ENCODE results near the gene CHCHD3. TPM values are rescaled to one million over a fixed set of nuclear protein-coding genes. Genes with fewer than 3 reads are reported as not detected.

CHCHD3 gene
- total and polyA plus RNA-seq, 2 experiments from 2014 or later, result 65.3 to 68.5 TPM

- TF ChIP-seq EZH2phosphoT487 (IDR thresholded peaks at IDR 0.05; ENCODE audit: low read depth, severe bottlenecking, unreplicated experiment), result no peak
- H2AFZ ChIP-seq, result no peak overlapping the region
- H3K27me3 ChIP-seq, result no peaks in the 10 kb centered on the region
- no peak overlapping the region for H3K4me3 ChIP-seq
- no peak for DNase-seq (ENCODE audit: low spot score)
- H3K9me2 ChIP-seq (replicated peaks; ENCODE audit: insufficient read depth), result no peaks in the 10 kb centered on the region
- no peak overlapping the region for H3K4me2 ChIP-seq
- no peaks in the 10 kb centered on the region for H3K79me2 ChIP-seq
- no peaks in the 10 kb centered on the region for H3K4me1 ChIP-seq (ENCODE audit: insufficient read depth)
- 83% methylated on average over 7 of the region's 7 CpGs for WGBS (ENCODE audit: low lambda C conversion rate, missing lambda C conversion rate)
- H3K27ac ChIP-seq, result no peak overlapping the region
- H3K9me3 ChIP-seq (ENCODE audit: low read depth), result no peaks in the 10 kb centered on the region
- no peaks in the 10 kb centered on the region for H3K36me3 ChIP-seq (replicated peaks; ENCODE audit: insufficient read depth, low read depth)
- H4K20me1 ChIP-seq (ENCODE audit: insufficient read depth, poor library complexity, severe bottlenecking), result no peaks in the 10 kb centered on the region
These were observed 13.3 kb upstream of the CHCHD3 start for GRCh38 chr7:133095119-133095671.

- no peak overlapping the region for H2AFZ ChIP-seq
- TF ChIP-seq EZH2 (IDR thresholded peaks at IDR 0.05; ENCODE audit: borderline replicate concordance), result no peak
- TF ChIP-seq CTCF (IDR thresholded peaks at IDR 0.05; ENCODE audit: poor library complexity), result no peak
- TF ChIP-seq EZH2phosphoT487 (IDR thresholded peaks at IDR 0.05; ENCODE audit: low read depth, severe bottlenecking, unreplicated experiment), result no peak
- 88% methylated on average over 3 of the region's 3 CpGs for WGBS (ENCODE audit: low lambda C conversion rate, missing lambda C conversion rate)
- no peaks in the 10 kb centered on the region for H3K4me1 ChIP-seq (ENCODE audit: insufficient read depth)
- no peak overlapping the region for H3K27ac ChIP-seq
- no peak overlapping the region for H3K4me3 ChIP-seq
- no peaks in the 10 kb centered on the region for H3K9me3 ChIP-seq (ENCODE audit: low read depth)
- no peaks in the 10 kb centered on the region for H4K20me1 ChIP-seq (ENCODE audit: insufficient read depth, poor library complexity, severe bottlenecking)
- DNase-seq (ENCODE audit: low spot score), result no peak
- no peaks in the 10 kb centered on the region for H3K36me3 ChIP-seq (replicated peaks; ENCODE audit: insufficient read depth, low read depth)
- no peaks in the 10 kb centered on the region for H3K27me3 ChIP-seq
- H3K9me2 ChIP-seq (replicated peaks; ENCODE audit: insufficient read depth), result no peaks in the 10 kb centered on the region
- H3K4me2 ChIP-seq, result no peak overlapping the region
- H3K79me2 ChIP-seq, result no peaks in the 10 kb centered on the region
These were observed 10.1 kb upstream of the CHCHD3 start for GRCh38 chr7:133091943-133092464.

GRCh38 chr7:133082390-133082766, 488 bp upstream of the CHCHD3 start:
- Histone ChIP-seq H3K4me3 (no peak overlapping the region), H4K20me1 (ENCODE audit: insufficient read depth, poor library complexity, severe bottlenecking) (peaks cover 14% of the 10 kb centered on the region), H3K9me2 (replicated peaks; ENCODE audit: insufficient read depth) (no peaks in the 10 kb centered on the region), H3K27me3 (no peaks in the 10 kb centered on the region), H3K4me1 (ENCODE audit: insufficient read depth) (peaks cover 14% of the 10 kb centered on the region), H3K36me3 (replicated peaks; ENCODE audit: insufficient read depth, low read depth) (no peaks in the 10 kb centered on the region), H2AFZ (no peak overlapping the region), H3K9me3 (ENCODE audit: low read depth) (no peaks in the 10 kb centered on the region), H3K27ac (no peak overlapping the region), H3K79me2 (peaks cover 43% of the 10 kb centered on the region), H3K4me2 (no peak overlapping the region)
- TF ChIP-seq EZH2 (IDR thresholded peaks at IDR 0.05; ENCODE audit: borderline replicate concordance) (no peak), EZH2phosphoT487 (IDR thresholded peaks at IDR 0.05; ENCODE audit: low read depth, severe bottlenecking, unreplicated experiment) (no peak), CTCF (IDR thresholded peaks at IDR 0.05; ENCODE audit: poor library complexity) (no peak)
- DNase-seq (ENCODE audit: low spot score), result no peak
- 91% methylated on average over 3 of the region's 3 CpGs for WGBS (ENCODE audit: low lambda C conversion rate, missing lambda C conversion rate)

GRCh38 chr7:133081119-133081598, 731 bp downstream of the CHCHD3 start:
- Histone ChIP-seq H3K79me2 (peaks cover 55% of the 10 kb centered on the region), H3K9me2 (replicated peaks; ENCODE audit: insufficient read depth) (no peaks in the 10 kb centered on the region), H3K9me3 (ENCODE audit: low read depth) (no peaks in the 10 kb centered on the region), H4K20me1 (ENCODE audit: insufficient read depth, poor library complexity, severe bottlenecking) (peaks cover 18% of the 10 kb centered on the region), H3K27me3 (no peaks in the 10 kb centered on the region), H3K4me1 (ENCODE audit: insufficient read depth) (peaks cover 14% of the 10 kb centered on the region), H2AFZ (peak overlapping the region; percentile 48), H3K36me3 (replicated peaks; ENCODE audit: insufficient read depth, low read depth) (no peaks in the 10 kb centered on the region), H3K27ac (peak overlapping the region; percentile 59), H3K4me2 (peak overlapping the region; percentile 90), H3K4me3 (peak overlapping the region; percentile 66)
- 2% methylated on average over 8 of the region's 8 CpGs for WGBS (ENCODE audit: low lambda C conversion rate, missing lambda C conversion rate)
- DNase-seq (ENCODE audit: low spot score), result peak; percentile 22
- no peak for TF ChIP-seq EZH2 (IDR thresholded peaks at IDR 0.05; ENCODE audit: borderline replicate concordance)
- TF ChIP-seq EZH2phosphoT487 (IDR thresholded peaks at IDR 0.05; ENCODE audit: low read depth, severe bottlenecking, unreplicated experiment), result no peak
- TF ChIP-seq CTCF (IDR thresholded peaks at IDR 0.05; ENCODE audit: poor library complexity), result no peak

All from hepatocyte (in vitro differentiated cells).